Measurements from ENCODE around the gene TEX261.

DNA sequence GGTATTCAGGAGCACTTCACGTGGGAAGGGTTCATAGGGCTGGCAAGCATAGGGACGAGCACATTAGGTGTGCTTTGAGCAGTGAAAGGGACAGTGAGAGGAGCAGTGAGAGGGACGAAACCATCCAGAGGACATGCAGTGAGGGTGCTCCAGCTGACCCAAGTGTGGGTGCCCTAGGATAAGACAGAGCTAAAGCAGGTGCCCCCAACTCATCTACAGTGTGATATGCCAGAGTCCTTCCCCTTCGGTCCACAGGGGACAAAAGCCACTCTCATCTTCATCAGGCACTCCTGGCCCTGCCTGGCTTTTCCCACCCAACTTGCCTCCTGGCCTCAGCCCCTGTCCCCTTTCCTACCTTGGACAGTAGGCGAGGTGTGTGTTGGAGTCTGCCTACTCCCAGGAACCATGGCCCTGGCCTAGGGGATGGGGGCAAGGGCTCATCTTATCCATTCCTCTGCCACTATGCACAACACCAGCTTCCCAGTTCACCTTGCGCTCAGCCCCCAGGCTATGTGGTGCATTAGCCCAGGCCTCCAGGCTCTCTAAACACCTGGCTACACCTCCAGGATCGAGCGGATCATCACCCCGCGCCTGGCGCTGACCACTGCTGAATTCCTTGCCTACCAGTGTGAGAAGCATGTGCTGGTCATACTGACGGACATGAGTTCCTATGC lies 32.3 kb downstream of the TEX261 start:
- TF ChIP-seq RNF2 (IDR thresholded peaks at IDR 0.05; ENCODE audit: borderline replicate concordance, low read depth, low read length, missing control alignments, poor library complexity, severe bottlenecking) (no peak), SIN3A (conservative IDR thresholded peaks at IDR 0.05 in 1 of 2, IDR thresholded peaks at IDR 0.05 in 1 of 2; ENCODE audit: low read depth in 1 of 2, low read length in 2 of 2) (no peak), SP2 (IDR thresholded peaks at IDR 0.05; ENCODE audit: low read length) (no peak)

Measured in H1 (cell line).